HG02798 (cell line): ENCODE results near the gene CTNNA3.

Source experiments
- ATAC-seq: cut with Tn5 transposase; IDR thresholded peaks from one replicate; pipeline ENCODE4 v1.9.1; 2021; ENCODE audit warnings: mild to moderate bottlenecking; ENCODE audit not compliant: unreplicated experiment, poor library complexity

The CTNNA3 gene

DNA sequence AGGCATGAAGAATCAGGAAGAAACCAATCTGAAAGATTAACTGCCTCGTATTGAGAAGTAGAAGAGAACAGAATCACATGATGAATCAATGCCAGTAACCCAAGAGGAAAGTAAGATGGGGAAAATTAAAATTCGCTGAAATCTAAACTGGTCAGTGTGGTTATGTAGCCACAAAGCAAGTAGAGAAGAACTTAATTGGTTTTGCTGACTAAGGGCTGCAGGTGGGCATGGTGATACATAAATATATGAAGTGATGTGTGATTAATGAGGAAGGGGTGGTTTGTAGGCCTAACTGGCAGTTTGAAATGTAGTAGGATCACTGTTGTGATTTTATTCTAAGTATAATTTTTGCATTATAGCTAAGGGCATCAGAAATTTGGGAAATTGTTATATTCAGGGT, 853.6 kb downstream of the CTNNA3 start:
- no peak for ATAC-seq

DNA sequence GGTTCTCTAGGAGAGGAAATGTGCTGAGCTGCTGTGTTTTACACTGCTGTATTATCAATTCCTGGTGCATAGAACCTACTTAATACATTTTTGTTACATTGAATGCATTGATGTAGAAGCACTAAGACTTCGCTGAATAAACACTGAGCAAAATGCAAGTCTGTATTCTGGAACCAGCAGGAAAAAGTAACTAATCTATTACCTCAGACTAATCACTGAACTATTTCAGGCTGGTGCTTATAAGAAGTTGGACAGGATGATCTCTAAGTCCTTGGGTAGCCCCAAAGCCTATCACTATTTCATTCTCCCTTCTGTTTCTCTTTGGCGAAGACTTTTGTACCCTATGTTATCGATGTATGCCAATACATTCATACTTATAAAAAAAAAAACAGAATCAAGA, 857.3 kb downstream of the CTNNA3 start:
- no peak for ATAC-seq

GRCh38 chr10:66837990-66838389, 858.0 kb downstream of the CTNNA3 start:
- no peak for ATAC-seq

GRCh38 chr10:66837335-66837734, 858.7 kb downstream of the CTNNA3 start:
- no peak for ATAC-seq

DNA sequence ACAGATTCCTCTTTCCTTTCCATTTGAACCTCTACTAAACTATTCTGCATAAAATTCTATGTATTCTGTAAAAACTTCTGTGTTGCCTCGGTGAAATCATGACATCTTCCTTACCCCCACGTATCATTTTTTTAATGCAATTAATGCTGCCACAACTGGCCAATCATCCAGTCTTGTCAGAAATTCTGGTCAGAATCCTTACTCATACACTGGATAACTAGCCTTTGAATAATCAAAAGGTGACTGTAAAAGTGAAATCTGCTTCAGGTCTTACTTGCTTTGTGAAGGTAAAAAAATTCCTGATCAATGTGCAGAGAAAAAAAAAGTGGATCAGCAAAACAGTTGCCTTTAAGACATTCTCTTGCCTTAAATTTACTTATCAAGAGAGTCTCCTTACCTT, 859.2 kb downstream of the CTNNA3 start:
- no peak for ATAC-seq

- ATAC-seq, result no peak
Observed at GRCh38 chr10:66836057-66836456, 859.9 kb downstream of the CTNNA3 start.

DNA sequence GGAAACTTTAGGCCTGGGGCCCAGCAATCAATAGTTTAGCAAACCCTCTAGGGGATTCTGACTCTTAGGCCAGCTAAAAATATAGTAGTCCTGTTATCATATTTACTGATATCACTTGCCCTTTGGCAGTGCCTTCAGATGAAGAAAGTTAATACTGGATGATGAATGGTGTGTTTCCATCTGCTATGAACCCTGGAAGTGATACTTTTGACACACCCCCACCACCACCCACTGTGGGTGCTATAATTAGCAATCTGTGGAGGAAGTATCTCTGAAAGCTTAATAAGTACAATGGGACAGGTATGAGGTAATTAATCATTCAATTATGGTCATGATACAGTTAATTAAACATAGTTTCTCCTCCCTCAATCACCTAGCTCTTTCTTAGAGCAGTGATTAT, 860.6 kb downstream of the CTNNA3 start:
- ATAC-seq, result no peak

DNA sequence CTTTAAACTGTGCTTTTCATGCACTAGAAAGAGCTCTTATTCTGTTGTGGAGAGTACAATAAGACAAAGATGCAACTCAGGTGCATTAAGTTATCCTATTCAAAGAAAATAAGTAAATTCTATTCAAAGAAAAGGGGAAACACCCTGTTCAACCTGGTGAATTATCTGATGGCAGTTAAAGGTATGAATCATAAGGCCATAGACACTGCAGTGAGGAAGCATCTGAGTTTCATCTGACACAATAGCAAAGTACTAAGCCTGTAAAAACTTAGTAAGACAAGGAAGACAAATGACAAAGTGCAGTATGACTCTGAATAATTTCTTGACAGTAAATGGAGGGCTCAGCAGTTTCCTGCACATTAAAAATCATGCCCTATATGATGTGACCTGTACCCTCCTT, 861.2 kb downstream of the CTNNA3 start:
- ATAC-seq, result no peak

DNA sequence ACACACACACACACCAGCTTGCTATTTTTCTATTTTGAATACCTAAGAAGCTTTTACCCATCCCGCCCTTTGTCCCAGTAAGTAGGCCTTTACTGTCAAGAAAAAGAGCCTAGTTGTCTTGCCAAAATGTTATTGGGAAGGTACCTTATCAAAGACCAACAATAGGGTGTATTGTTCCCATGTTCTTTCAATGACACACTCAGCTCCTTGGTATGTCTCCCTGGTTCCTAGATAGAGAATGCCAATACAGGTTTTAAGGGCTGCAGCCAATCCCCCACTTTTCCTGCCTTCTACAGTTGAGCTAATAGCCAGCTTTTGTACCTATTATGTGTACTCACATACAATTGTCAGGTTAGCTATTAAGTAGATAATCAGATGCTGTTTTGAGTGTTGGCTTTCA, 862.1 kb downstream of the CTNNA3 start:
- ATAC-seq, result no peak

GRCh38 chr10:66832781-66833422, 863.1 kb downstream of the CTNNA3 start:
- no peak for ATAC-seq

DNA sequence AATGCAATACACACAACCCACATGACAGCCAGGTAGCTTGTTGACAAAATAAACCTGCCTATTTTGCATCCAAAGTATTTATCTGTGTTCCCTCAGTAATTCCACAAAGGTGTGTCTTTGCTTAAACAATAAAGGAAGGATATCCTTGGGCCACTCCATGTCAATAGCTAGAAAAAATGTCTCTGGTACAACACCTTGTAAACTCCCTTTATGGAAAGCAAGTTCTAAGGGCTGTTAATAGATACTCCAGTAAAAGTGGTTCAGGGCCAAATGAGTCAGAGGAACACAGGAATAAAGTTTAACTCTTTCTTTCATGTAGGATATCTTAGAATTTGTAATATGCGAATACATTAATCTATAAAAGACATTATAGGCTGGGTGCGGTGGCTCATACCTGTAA, 867.0 kb downstream of the CTNNA3 start:
- ATAC-seq, result no peak

GRCh38 chr10:66827353-66827752, 868.6 kb downstream of the CTNNA3 start:
- no peak for ATAC-seq

GRCh38 chr10:66823301-66823700, 872.7 kb downstream of the CTNNA3 start:
- no peak for ATAC-seq

DNA sequence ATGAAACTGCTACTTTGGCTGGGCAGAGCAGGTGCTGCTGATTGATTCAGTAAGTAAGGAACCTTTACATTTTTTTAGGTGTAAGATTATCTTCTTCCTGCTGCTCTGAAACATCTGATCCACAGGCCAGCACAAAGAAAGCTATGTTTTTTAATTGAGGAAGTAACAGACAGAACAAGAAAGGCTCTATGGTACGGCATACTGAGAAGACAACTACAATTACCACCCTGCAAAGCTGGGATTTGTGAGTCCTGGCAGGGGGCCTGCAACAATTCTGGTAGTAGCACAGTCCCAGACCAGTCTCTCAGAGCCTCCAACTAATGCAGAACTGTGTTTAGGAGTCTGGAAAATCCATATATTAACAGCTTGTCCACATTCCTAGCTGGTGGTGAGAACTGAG, 873.2 kb downstream of the CTNNA3 start:
- no peak for ATAC-seq

DNA sequence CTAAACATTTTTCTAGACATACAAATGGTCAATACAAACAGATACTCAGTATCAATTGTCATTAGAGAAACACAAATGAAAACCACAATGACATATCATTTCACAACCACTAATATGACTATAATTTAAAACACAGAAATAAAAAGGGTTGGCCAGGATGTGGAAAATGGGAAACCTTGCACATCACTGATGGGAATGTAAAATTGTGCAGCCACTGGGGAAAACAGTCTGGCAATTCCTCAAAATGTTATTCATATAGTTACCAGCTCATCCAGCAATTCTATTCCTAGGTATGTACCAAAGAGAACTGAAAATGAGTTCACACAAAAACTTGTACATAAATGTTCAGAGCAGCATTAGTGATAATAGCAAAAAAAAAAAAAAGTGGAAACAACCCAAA, 876.3 kb downstream of the CTNNA3 start:
- no peak for ATAC-seq

DNA sequence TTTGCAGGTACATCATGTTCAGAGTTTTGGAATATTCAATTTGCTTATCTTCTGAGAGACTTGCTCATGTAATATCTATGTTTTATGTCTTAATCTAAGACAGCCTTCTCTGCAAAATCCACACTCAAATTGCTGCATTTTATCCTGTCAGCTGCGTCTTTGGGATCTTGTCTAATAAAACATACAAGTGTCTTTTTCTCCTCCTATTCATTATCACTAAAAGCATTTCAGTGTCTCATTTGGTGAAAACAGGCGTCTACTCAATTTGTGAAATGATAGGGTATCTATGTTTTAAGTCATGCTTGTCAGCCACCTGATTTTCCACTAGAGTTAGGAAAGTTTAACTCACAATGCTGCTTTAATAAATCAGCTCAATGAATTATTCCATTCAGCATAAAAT, 882.9 kb downstream of the CTNNA3 start:
- ATAC-seq, result no peak

GRCh38 chr10:66811211-66811610, 884.8 kb downstream of the CTNNA3 start:
- no peak for ATAC-seq

- ATAC-seq, result no peak
Observed at GRCh38 chr10:66809402-66809801, 886.6 kb downstream of the CTNNA3 start.

- no peak for ATAC-seq
Observed at GRCh38 chr10:66805612-66806011, 890.4 kb downstream of the CTNNA3 start.

GRCh38 chr10:66804962-66805361, 891.0 kb downstream of the CTNNA3 start:
- ATAC-seq, result no peak

DNA sequence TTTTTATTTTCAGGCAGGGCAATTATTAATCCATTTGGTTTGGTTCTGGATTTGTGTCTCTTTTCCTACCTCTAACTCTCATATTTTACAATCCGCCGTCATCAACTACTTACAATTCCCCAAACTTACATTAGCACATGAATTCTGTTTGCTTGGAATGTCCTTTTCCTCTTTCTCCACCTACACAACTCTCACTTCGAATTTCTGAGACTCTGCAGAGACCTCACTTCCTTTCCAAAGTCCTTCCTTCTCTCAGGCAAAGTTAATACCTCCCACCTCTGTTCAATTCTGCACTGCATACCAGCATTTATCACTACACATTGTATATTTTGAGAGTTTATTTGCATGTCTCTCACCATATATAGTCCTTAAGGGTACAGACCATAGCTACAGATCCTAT, 892.8 kb downstream of the CTNNA3 start:
- no peak for ATAC-seq

GRCh38 chr10:66799474-66799873, 896.5 kb downstream of the CTNNA3 start:
- ATAC-seq, result no peak

DNA sequence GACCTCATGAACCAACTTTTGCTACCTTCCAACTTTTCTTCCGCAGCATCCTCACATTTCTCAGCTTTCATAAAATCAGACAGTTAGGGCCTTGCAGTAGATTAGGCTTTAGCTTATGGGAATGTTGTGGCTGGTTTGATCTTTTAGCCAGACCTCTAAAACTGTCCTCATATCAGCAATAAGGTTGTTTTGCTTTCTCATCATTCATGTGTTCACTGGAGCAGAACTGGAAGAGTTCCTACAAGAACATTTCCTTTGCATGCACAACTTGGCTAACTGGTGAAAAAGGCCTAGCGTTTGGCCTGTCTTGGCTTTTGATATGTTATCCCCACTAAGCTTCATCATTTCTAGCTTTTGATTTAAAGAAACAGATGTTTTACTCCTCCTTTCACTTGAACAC, 900.1 kb downstream of the CTNNA3 start:
- ATAC-seq, result no peak
